Activated effector memory CD4-positive, alpha-beta T cell treated with anti-CD3 and anti-CD28 coated beads, Interleukin-2, amount 50 U/mL, for 16 hours (primary cell): ENCODE data around the gene LIN7A.
"Not testable (repeated sequence)": the region's sequence is repeated elsewhere in the genome, so short reads cannot be mapped to it uniquely, and the experiment has no call there.

ENCODE experiments used
- DNase-seq: peaks from one replicate; pipeline ENCODE4 v3.0.0-alpha.2; 2020

Gene LIN7A

DNA sequence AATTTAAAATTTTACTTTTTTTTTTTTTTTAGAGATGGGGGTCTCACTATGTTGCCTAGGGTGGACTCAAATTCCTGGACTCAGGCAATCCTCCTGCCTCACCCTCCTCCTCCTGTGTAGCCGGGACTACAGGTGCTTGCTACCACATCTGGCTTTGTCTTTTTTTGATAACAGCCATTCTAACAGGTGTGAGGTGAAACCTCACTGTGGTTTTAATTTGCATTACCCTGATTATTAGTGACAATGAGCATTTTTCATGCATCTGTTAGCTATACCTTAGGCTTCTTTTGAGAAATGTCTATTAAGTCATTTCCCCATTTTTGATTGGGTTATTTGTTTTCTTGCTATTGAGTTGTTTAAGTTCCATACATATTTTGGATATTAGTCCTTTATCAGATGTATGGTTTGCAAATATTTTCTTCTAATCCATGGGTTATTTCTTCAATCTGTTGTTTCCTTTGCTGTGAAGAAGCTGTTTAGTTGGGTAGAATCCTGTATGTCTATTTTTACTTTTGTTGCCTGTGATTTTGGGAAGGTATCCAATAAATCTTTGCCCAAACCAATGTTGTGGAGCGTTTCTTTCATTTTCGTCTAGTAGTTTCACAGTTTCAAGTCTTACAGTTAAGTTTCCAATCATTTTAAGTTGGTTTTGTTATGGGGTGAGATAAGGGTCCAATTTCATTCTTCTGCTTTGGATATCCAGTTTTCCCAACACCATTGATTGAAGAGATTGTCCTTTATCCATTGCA, 134.9 kb downstream of the LIN7A start:
- DNase-seq = no peak

GRCh38 chr12:80798281-80798680, 139.5 kb downstream of the LIN7A start:
- DNase-seq = no peak

DNA sequence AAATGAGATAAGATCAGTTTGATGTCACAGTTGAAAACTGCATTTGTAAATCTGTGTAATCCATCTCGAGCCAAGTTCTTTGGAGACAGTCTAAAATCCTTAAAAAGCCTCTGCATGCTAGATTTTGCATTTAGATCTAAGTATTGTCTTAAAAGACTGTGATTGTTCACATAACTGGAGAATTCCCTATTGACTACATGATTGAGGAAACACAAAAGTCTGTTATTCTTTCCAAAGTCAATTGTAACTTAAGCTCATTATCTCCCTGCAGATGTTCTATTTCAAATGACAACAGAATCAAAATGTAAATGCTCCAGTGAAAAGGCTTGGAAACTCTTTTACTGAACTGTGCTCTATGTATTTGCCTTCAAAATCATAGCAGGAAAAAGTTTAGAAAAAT, 143.2 kb downstream of the LIN7A start:
- DNase-seq = no peak

GRCh38 chr12:80792861-80793260, 144.9 kb downstream of the LIN7A start:
- no peak for DNase-seq

- DNase-seq = no peak
Measured at GRCh38 chr12:80791863-80792262, 145.9 kb downstream of the LIN7A start.

DNA sequence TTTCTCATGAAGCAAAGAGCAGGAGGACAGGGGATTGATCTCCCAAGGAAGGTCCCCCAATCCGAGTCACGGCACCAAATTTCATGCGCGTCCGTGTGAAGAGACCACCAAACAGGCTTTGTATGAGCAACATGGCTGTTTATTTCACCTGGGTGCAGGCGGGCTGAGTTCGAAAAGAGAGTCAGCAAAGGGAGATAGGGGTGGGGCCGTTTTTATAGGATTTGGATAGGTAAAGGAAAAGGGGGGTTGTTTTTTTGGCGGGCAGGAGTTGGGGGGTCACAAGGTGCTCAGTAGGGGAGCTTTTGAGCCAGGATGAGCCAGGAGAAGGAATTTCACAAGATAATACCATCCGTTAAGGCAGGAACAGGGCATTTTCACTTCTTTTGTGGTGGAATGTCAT, 149.3 kb downstream of the LIN7A start:
- DNase-seq = not testable (repeated sequence)

DNA sequence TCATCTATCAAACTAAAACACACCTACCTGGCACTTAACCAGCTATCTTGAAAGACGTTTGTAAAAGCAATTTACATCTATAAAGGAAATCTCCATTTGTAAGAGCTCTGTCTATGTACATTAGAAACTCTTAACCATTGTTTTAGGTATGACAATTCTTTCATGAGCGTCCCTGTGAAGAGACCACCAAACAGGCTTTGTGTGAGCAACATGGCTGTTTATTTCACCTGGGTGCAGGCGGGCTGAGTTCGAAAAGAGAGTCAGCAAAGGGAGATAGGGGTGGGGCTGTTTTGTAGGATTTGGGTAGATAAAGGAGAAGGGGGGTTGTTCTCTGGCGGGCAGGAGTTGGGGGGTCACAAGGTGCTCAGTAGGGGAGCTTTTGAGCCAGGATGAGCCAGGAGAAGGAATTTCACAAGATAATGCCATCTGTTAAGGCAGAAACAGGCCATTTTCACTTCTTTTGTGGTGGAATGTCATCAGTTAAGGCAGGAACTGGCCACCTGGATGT, 154.7 kb downstream of the LIN7A start:
- DNase-seq = not testable (repeated sequence)

DNA sequence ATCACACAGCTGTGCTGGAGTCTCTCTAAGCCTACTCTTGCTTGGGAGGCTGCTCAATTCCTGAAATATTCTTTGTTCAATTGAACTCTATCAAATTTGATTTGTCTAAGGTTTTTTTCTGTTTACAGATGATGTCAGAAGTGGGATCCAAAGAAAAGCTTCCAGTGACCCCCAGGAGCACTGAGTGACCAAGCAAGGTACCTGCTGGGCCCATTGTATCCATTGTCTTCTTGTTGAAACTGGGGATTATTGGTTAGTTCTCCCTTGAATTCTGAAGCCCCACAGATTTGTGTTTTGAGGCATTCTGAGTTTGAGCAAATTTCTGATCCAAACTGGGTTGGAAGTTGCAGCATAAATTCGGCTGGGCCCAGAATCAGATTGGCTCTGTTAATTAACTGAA, 156.4 kb downstream of the LIN7A start:
- DNase-seq = no peak

DNA sequence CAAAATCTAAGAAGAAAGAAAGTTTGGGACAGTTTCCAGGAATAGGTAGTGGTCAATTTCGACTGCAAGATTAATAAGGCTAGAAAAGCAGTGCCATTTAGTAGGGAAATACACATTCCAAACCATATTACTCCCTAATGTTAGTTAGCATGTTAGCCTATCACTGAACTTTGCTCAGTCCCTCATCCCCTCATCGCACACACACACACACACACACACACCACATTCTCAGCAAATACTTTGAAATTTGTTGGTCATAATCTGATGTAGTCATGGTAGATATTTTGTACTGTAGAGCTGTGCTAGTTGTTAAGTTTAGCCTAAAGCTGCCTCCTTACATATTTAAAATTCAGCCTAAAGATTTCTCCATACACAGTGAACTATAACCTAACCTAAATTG, 157.0 kb downstream of the LIN7A start:
- no peak for DNase-seq

GRCh38 chr12:80778005-80778541, 159.7 kb downstream of the LIN7A start:
- DNase-seq = no peak

DNA sequence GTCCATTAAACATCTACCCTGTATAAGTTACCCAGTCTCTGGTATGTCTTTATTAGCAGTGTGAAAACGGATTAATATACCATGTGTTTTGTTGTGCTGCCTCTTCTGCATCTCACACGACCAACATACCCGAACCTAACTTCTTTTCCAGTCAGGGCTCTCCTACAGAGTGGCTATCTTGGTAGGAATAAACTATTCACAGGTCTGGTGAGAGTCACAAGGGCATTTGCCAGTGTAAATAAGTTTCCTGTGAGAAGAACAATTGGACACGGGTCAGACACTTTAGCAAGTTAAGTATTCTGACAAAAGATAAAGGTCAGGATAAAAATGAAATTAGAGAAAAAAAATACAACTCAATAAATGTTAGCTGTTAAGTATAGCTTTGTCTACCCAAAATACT, 160.1 kb downstream of the LIN7A start:
- DNase-seq = no peak

- no peak for DNase-seq
Measured at GRCh38 chr12:80776706-80777105, 161.0 kb downstream of the LIN7A start.

GRCh38 chr12:80770958-80771357, 166.8 kb downstream of the LIN7A start:
- no peak for DNase-seq

- no peak for DNase-seq
Measured at GRCh38 chr12:80769553-80770140, 168.1 kb downstream of the LIN7A start.

- no peak for DNase-seq
Measured at GRCh38 chr12:80766897-80767296, 170.8 kb downstream of the LIN7A start.

- DNase-seq = no peak
Measured at GRCh38 chr12:80766210-80766609, 171.5 kb downstream of the LIN7A start.

DNA sequence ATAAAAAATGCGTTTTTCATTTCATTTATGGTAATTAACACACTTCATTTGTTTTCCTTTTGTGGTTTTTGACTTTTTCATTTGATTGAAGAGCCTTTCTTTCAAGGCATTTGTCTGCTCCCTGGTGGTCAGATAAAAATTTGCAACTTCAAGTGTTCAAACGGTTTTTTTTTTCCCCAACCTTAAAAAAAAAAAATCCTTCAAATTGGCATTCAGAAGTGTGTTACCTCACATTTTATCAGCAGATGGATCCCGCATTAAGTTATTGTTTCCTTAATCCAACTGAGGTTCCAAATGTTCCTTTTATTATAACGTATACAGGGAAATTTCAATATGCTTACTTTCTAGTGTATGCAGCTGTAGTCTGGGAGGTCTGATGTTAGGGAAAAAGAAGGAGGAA, 173.9 kb downstream of the LIN7A start:
- DNase-seq = no peak

DNA sequence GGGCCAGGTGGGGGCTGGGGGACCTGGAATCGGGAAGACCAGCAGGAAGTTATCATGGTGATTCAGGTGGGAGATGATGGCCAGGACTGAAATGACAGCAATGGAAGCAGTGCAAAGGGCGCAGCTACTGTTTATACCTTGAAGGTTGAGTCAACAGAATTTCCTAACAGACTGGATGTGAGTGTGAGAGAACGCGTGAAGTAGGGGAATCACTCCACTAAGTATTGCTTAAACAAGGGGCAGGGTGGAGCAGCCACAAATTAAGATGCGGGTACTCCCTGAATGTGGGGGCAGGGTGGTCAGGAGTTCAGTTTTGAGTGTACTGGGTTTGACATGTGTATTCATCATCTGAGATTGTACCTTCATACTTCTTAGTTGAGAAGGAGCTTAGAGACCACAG, 175.9 kb downstream of the LIN7A start:
- DNase-seq = no peak

DNA sequence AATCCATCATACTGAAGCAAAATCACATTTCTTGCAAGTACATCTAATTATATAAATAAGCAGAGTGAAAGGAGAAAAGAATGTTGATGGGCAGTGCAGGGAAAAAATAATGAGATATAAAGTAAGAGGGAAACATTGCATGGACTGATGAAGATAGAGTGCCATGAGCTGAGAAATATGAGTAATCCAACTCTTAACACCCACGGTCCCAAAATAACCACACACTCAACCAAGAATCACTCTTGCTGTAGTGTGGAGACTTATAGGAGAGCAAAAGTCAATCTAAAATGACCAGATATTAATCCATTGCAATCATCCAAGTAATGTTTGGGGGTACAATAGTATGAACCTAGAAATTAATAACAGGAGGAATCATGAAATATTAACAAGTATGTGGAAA, 180.9 kb downstream of the LIN7A start:
- no peak for DNase-seq

- no peak for DNase-seq
Measured at GRCh38 chr12:80754274-80754673, 183.5 kb downstream of the LIN7A start.

DNA sequence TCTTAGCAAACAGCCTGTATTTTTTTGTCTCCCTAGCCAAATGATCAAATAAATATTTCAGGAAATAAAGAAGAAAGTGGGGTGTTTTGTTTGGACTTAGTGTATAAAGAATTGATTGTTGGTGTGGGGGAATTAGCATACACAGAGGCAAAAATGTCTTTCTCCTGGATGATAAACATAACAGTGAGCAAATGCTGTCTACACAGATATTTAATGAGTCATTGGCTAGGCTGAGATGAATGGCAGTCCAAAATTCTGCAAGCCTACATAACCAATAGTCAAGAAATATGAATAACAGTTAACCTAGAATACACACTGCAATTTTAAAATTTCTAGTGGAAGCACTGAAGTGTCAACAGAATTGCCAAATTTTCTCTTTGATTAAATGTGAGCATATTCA, 185.3 kb downstream of the LIN7A start:
- no peak for DNase-seq

GRCh38 chr12:80749456-80749855, 188.3 kb downstream of the LIN7A start:
- DNase-seq = no peak

DNA sequence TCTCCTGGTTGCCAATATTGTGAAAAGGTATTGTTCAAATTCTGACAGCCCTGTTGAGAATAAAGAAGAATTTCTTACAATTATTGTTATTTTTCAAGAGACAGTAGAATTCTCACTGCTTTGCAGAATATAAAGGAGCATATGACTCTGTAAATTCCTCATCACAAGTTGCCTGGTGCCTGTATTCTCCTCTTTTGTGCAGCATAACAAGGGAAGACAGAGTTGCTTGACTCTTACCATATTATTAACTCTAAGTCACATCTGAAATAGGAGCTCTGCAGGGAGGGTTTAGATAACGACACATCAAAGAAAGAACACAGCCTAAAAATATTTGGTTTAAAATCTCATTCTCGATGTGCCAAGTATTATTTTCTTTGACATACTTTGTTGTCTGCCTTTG, 189.9 kb downstream of the LIN7A start:
- no peak for DNase-seq

GRCh38 chr12:80745851-80746505, 191.8 kb downstream of the LIN7A start:
- no peak for DNase-seq
